ENCODE results near the gene BICD1. TPM values are rescaled to one million over a fixed set of nuclear protein-coding genes. Genes with fewer than 3 reads are reported as not detected.

BICD1 gene
- total RNA-seq, 6 donors from 2014 or later: 11.3 to 44.0 (median 15.4) TPM

GRCh38 chr12:32367381-32367780 is 260.7 kb downstream of the BICD1 start:
- no peak overlapping the region for H3K27ac ChIP-seq
- no peaks in the 10 kb centered on the region for H3K4me1 ChIP-seq
- WGBS, 2 donors: 74 to 85% methylated on average over 4 of the region's 4 CpGs
- no peaks in the 10 kb centered on the region for H3K9me3 ChIP-seq
- no peaks in the 10 kb centered on the region for H3K36me3 ChIP-seq
- no peaks in the 10 kb centered on the region for H3K27me3 ChIP-seq
- DNase-seq: no peak
- ATAC-seq (ENCODE audit: low FRiP score in 2 of 2): no peak
- no peak overlapping the region for H3K4me3 ChIP-seq
- TF ChIP-seq EP300 (IDR thresholded peaks at IDR 0.05): no peak
- TF ChIP-seq POLR2AphosphoS5 (IDR thresholded peaks at IDR 0.05): no peak
- TF ChIP-seq, protein P1, sequence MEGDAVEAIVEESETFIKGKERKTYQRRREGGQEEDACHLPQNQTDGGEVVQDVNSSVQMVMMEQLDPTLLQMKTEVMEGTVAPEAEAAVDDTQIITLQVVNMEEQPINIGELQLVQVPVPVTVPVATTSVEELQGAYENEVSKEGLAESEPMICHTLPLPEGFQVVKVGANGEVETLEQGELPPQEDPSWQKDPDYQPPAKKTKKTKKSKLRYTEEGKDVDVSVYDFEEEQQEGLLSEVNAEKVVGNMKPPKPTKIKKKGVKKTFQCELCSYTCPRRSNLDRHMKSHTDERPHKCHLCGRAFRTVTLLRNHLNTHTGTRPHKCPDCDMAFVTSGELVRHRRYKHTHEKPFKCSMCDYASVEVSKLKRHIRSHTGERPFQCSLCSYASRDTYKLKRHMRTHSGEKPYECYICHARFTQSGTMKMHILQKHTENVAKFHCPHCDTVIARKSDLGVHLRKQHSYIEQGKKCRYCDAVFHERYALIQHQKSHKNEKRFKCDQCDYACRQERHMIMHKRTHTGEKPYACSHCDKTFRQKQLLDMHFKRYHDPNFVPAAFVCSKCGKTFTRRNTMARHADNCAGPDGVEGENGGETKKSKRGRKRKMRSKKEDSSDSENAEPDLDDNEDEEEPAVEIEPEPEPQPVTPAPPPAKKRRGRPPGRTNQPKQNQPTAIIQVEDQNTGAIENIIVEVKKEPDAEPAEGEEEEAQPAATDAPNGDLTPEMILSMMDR (IDR thresholded peaks at IDR 0.05): no peak
- no peak for TF ChIP-seq POLR2A (IDR thresholded peaks at IDR 0.05)

- no peak for ATAC-seq (ENCODE audit: low FRiP score in 2 of 2)
- WGBS, 2 donors: 50 to 66% methylated on average over 4 of the region's 4 CpGs
Measured at GRCh38 chr12:32369202-32369601, 262.6 kb downstream of the BICD1 start.

GRCh38 chr12:32377344-32378055 is 270.9 kb downstream of the BICD1 start:
- DNase-seq (no peak), ATAC-seq (ENCODE audit: low FRiP score in 2 of 2) (no peak)
- no peak overlapping the region for H3K4me3 ChIP-seq
- H3K27me3 ChIP-seq: no peaks in the 10 kb centered on the region
- H3K27ac ChIP-seq: no peak overlapping the region
- H3K36me3 ChIP-seq: no peaks in the 10 kb centered on the region
- no peak for TF ChIP-seq POLR2AphosphoS5 (IDR thresholded peaks at IDR 0.05)
- TF ChIP-seq, protein P1 (IDR thresholded peaks at IDR 0.05): no peak
- no peak for TF ChIP-seq EP300 (IDR thresholded peaks at IDR 0.05)
- no peak for TF ChIP-seq POLR2A (IDR thresholded peaks at IDR 0.05)
- no peaks in the 10 kb centered on the region for H3K4me1 ChIP-seq
- H3K9me3 ChIP-seq: no peaks in the 10 kb centered on the region
- 78 to 80% methylated on average over 12 of the region's 12 CpGs for WGBS, 2 donors

More at GRCh38 chr12:32369202-32369601, 262.6 kb downstream of the BICD1 start:
- H3K4me1 ChIP-seq: no peaks in the 10 kb centered on the region
- no peaks in the 10 kb centered on the region for H3K27me3 ChIP-seq
- DNase-seq: no peak
- H3K9me3 ChIP-seq: no peaks in the 10 kb centered on the region
- no peak overlapping the region for H3K27ac ChIP-seq
- H3K4me3 ChIP-seq: no peak overlapping the region
- H3K36me3 ChIP-seq: no peaks in the 10 kb centered on the region
- TF ChIP-seq EP300 (IDR thresholded peaks at IDR 0.05): no peak
- no peak for TF ChIP-seq POLR2A (IDR thresholded peaks at IDR 0.05)
- TF ChIP-seq, protein P1 (IDR thresholded peaks at IDR 0.05): no peak
- no peak for TF ChIP-seq POLR2AphosphoS5 (IDR thresholded peaks at IDR 0.05)

- H3K27ac ChIP-seq: no peak overlapping the region
- no peak for ATAC-seq (ENCODE audit: low FRiP score in 2 of 2)
- DNase-seq: no peak
- H3K4me3 ChIP-seq: no peak overlapping the region
- WGBS, 2 donors: 87 to 89% methylated on average over 10 of the region's 10 CpGs
- H3K4me1 ChIP-seq: no peaks in the 10 kb centered on the region
- no peaks in the 10 kb centered on the region for H3K36me3 ChIP-seq
- H3K9me3 ChIP-seq: no peaks in the 10 kb centered on the region
- no peaks in the 10 kb centered on the region for H3K27me3 ChIP-seq
- TF ChIP-seq POLR2AphosphoS5 (IDR thresholded peaks at IDR 0.05) (no peak), EP300 (IDR thresholded peaks at IDR 0.05) (no peak)
- TF ChIP-seq, protein P1 (IDR thresholded peaks at IDR 0.05): no peak
Measured at GRCh38 chr12:32379213-32379612, 272.6 kb downstream of the BICD1 start.

DNA sequence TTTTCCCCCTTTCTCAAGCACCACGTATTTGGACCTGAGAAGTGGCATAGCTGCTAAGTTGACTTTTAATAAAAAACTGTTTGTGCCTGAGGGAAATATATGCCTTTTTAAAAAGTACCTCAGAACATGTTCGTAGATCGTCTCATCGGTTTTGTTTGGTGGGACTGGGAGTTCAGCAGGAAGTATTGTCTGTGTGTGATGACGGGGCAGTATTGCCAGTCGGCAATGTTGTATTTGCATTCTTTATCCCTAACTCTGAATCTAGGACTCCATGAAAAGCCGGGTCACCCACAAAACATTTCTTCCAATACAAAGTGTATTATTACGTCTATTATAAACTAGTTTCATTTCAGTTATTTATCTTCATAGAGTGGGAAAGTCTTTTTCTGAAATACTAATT is 273.0 kb downstream of the BICD1 start:
- Histone ChIP-seq H3K27ac (no peak overlapping the region), H3K27me3 (no peaks in the 10 kb centered on the region), H3K4me3 (no peak overlapping the region), H3K9me3 (no peaks in the 10 kb centered on the region), H3K36me3 (no peaks in the 10 kb centered on the region), H3K4me1 (no peaks in the 10 kb centered on the region)
- no peak for DNase-seq
- TF ChIP-seq EP300 (IDR thresholded peaks at IDR 0.05) (no peak), POLR2AphosphoS5 (IDR thresholded peaks at IDR 0.05) (no peak), POLR2A (IDR thresholded peaks at IDR 0.05) (no peak)
- TF ChIP-seq, protein P1 (IDR thresholded peaks at IDR 0.05): no peak
- no peak for ATAC-seq (ENCODE audit: low FRiP score in 2 of 2)
- WGBS, 2 donors: 86 to 89% methylated on average over 8 of the region's 8 CpGs
